ENCODE data around the gene SPECC1L. TPM values are rescaled to one million over a fixed set of nuclear protein-coding genes. Genes with fewer than 3 reads are reported as not detected.
A peak's percentile ranks its signal among the peaks of the same experiment; 100 is the strongest.
"Not testable (repeated sequence)": the region's sequence is repeated elsewhere in the genome, so short reads cannot be mapped to it uniquely, and the experiment has no call there.

Gene SPECC1L
- total RNA-seq, 2 donors from 2014 or later = 86.3 to 87.5 TPM

- intact Hi-C loops (cut with DNase I, micrococcal nuclease) = not testable (repeated sequence)
Observed at GRCh38 chr22:24273031-24273430, 2.4 kb downstream of the SPECC1L start.

GRCh38 chr22:24273906-24274305 is 3.3 kb downstream of the SPECC1L start:
- DNase-seq; intact Hi-C loops (cut with DNase I, micrococcal nuclease); ATAC-seq: not testable (repeated sequence)

More at GRCh38 chr22:24273031-24273430, 2.4 kb downstream of the SPECC1L start:
- not testable (repeated sequence) for DNase-seq, ATAC-seq

- intact Hi-C loops (cut with DNase I, micrococcal nuclease); ATAC-seq: not testable (repeated sequence)
- peak; percentile 22 to 35 for DNase-seq
Observed at GRCh38 chr22:24274696-24275405, 4.2 kb downstream of the SPECC1L start.

- DNase-seq; intact Hi-C loops (cut with DNase I, micrococcal nuclease); ATAC-seq: not testable (repeated sequence)
Observed at GRCh38 chr22:24280363-24280762, 9.7 kb downstream of the SPECC1L start.

- no peak for ATAC-seq
Observed at GRCh38 chr22:24282401-24282800, 11.8 kb downstream of the SPECC1L start.

GRCh38 chr22:24284747-24285203 is 14.1 kb downstream of the SPECC1L start:
- intact Hi-C loops (cut with DNase I, micrococcal nuclease) = no loop called here
- DNase-seq (no peak), ATAC-seq (peak; percentile 69)

More at GRCh38 chr22:24282401-24282800, 11.8 kb downstream of the SPECC1L start:
- intact Hi-C loops (cut with DNase I, micrococcal nuclease) = no loop called here
- DNase-seq = no peak

GRCh38 chr22:24285245-24285644 is 14.6 kb downstream of the SPECC1L start:
- intact Hi-C loops (cut with DNase I, micrococcal nuclease) = no loop called here
- DNase-seq (no peak), ATAC-seq (no peak)

GRCh38 chr22:24287212-24287611 is 16.6 kb downstream of the SPECC1L start:
- ATAC-seq; DNase-seq; intact Hi-C loops (cut with DNase I, micrococcal nuclease): not testable (repeated sequence)

GRCh38 chr22:24287801-24288200 is 17.2 kb downstream of the SPECC1L start:
- ATAC-seq; intact Hi-C loops (cut with DNase I, micrococcal nuclease); DNase-seq: not testable (repeated sequence)

GRCh38 chr22:24289114-24289513 is 18.5 kb downstream of the SPECC1L start:
- ATAC-seq = no peak
- intact Hi-C loops (cut with DNase I, micrococcal nuclease) = no loop called here
- DNase-seq = no peak

GRCh38 chr22:24289741-24290163 is 19.1 kb downstream of the SPECC1L start:
- intact Hi-C loops (cut with DNase I, micrococcal nuclease) = no loop called here
- no peak for DNase-seq
- no peak for ATAC-seq

GRCh38 chr22:24290459-24290858 is 19.8 kb downstream of the SPECC1L start:
- DNase-seq (no peak), ATAC-seq (no peak)
- intact Hi-C loops (cut with DNase I, micrococcal nuclease) = no loop called here

GRCh38 chr22:24291515-24292201 is 21.0 kb downstream of the SPECC1L start:
- intact Hi-C loops (cut with DNase I, micrococcal nuclease) = no loop called here
- DNase-seq (no peak), ATAC-seq (no peak)

- ATAC-seq = peak; percentile 67
- intact Hi-C loops (cut with DNase I, micrococcal nuclease); DNase-seq: not testable (repeated sequence)
Observed at GRCh38 chr22:24292202-24292830, 21.7 kb downstream of the SPECC1L start.

- intact Hi-C loops (cut with DNase I, micrococcal nuclease); DNase-seq: not testable (repeated sequence)
- ATAC-seq = peak; percentile 84
Observed at GRCh38 chr22:24294913-24295312, 24.3 kb downstream of the SPECC1L start.

- ATAC-seq; DNase-seq; intact Hi-C loops (cut with DNase I, micrococcal nuclease): not testable (repeated sequence)
Observed at GRCh38 chr22:24298497-24299155, 28.0 kb downstream of the SPECC1L start.

GRCh38 chr22:24300522-24300921 is 29.9 kb downstream of the SPECC1L start:
- DNase-seq; intact Hi-C loops (cut with DNase I, micrococcal nuclease); ATAC-seq: not testable (repeated sequence)

- intact Hi-C loops (cut with DNase I, micrococcal nuclease) = no loop called here
- peak; percentile 54 for ATAC-seq
- peak in 1 of 2 donors; percentile 20 for DNase-seq
Observed at GRCh38 chr22:24302591-24302990, 32.0 kb downstream of the SPECC1L start.

GRCh38 chr22:24303007-24303406 is 32.4 kb downstream of the SPECC1L start:
- peak; percentile 55 for ATAC-seq
- intact Hi-C loops (cut with DNase I, micrococcal nuclease) = no loop called here
- peak in 1 of 2 donors; percentile 9 for DNase-seq
